ENCODE measurements around the gene LONRF3. TPM values are rescaled to one million over a fixed set of nuclear protein-coding genes. Genes with fewer than 3 reads are reported as not detected.

The LONRF3 gene
- polyA plus RNA-seq, 3 donors = 1.2 to 4.9 (median 1.6) TPM

DNA sequence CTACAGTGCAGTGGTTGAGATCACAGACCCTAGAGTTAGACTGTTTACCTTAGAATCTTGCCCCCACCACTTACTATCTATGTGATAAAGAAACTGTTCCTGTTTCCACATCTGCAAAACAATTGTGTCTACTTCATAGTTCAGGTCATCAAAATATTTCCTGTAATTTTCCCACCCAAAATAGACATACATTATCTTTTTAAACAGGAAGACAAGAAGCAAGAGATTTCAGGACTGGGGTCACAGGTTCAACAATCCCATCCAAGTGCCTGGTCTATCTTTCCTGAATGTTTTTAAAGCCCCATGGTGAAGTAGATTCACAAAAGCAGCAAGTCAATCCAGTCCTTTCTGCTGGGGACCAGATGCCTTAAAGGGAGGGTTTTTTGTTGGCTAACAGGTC lies 56.6 kb downstream of the LONRF3 start:
- H3K4me1 ChIP-seq (ENCODE audit: control insufficient read depth in 1 of 2, insufficient read depth in 2 of 2, low read length in 2 of 2) = peaks cover 5 to 12% of the 10 kb centered on the region in 2 donors
- no peaks in the 10 kb centered on the region for H3K36me3 Mint-ChIP-seq
- intact Hi-C loops (cut with micrococcal nuclease) = no loop called here
- H3K9me3 Mint-ChIP-seq = peaks cover 8 to 28% (median 11%) of the 10 kb centered on the region in 7 donors
- no peaks in the 10 kb centered on the region for H3K79me2 ChIP-seq (ENCODE audit: insufficient read depth, low read length)
- no peaks in the 10 kb centered on the region for H4K20me1 ChIP-seq (ENCODE audit: insufficient read depth, low read length)
- peaks cover 5% of the 10 kb centered on the region for H3K4me1 Mint-ChIP-seq
- H3K4me2 ChIP-seq (replicated peaks; ENCODE audit: extremely low read depth, low read length, poor library complexity, severe bottlenecking) = no peak overlapping the region
- H2AFZ ChIP-seq (ENCODE audit: insufficient read depth, low read depth, low read length, poor library complexity, severe bottlenecking) = no peak overlapping the region
- H3K4me3 ChIP-seq (replicated peaks in 1 of 3; ENCODE audit: low read depth in 2 of 3, low read length in 3 of 3) = no peak overlapping the region
- H3K9me3 ChIP-seq (replicated peaks in 1 of 2; ENCODE audit: control insufficient read depth in 1 of 2, insufficient read depth in 1 of 2, low read length in 2 of 2) = peaks cover 6 to 14% of the 10 kb centered on the region in 2 donors
- no peak overlapping the region for H3K4me3 Mint-ChIP-seq
- DNase-seq = no peak
- H3K27me3 ChIP-seq (ENCODE audit: control insufficient read depth in 2 of 2, insufficient read depth in 2 of 2, low read length in 2 of 2) = no peaks in the 10 kb centered on the region
- H3K27me3 Mint-ChIP-seq (ENCODE audit: low read depth in 3 of 3) = peaks cover 0 to 4% (median 2%) of the 10 kb centered on the region in 3 donors
- H3K27ac Mint-ChIP-seq = no peak overlapping the region
- no peak overlapping the region for H3K9ac ChIP-seq (ENCODE audit: insufficient read depth, low read length, poor library complexity, severe bottlenecking)
- TF ChIP-seq, protein P1, sequence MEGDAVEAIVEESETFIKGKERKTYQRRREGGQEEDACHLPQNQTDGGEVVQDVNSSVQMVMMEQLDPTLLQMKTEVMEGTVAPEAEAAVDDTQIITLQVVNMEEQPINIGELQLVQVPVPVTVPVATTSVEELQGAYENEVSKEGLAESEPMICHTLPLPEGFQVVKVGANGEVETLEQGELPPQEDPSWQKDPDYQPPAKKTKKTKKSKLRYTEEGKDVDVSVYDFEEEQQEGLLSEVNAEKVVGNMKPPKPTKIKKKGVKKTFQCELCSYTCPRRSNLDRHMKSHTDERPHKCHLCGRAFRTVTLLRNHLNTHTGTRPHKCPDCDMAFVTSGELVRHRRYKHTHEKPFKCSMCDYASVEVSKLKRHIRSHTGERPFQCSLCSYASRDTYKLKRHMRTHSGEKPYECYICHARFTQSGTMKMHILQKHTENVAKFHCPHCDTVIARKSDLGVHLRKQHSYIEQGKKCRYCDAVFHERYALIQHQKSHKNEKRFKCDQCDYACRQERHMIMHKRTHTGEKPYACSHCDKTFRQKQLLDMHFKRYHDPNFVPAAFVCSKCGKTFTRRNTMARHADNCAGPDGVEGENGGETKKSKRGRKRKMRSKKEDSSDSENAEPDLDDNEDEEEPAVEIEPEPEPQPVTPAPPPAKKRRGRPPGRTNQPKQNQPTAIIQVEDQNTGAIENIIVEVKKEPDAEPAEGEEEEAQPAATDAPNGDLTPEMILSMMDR (IDR thresholded peaks at IDR 0.05) = no peak
- H3K27ac ChIP-seq (ENCODE audit: low read depth in 1 of 2, low read length in 2 of 2) = no peak overlapping the region
- H3K36me3 ChIP-seq (replicated peaks in 1 of 2; ENCODE audit: control insufficient read depth in 1 of 2, insufficient read depth in 2 of 2, low read length in 2 of 2) = no peaks in the 10 kb centered on the region

DNA sequence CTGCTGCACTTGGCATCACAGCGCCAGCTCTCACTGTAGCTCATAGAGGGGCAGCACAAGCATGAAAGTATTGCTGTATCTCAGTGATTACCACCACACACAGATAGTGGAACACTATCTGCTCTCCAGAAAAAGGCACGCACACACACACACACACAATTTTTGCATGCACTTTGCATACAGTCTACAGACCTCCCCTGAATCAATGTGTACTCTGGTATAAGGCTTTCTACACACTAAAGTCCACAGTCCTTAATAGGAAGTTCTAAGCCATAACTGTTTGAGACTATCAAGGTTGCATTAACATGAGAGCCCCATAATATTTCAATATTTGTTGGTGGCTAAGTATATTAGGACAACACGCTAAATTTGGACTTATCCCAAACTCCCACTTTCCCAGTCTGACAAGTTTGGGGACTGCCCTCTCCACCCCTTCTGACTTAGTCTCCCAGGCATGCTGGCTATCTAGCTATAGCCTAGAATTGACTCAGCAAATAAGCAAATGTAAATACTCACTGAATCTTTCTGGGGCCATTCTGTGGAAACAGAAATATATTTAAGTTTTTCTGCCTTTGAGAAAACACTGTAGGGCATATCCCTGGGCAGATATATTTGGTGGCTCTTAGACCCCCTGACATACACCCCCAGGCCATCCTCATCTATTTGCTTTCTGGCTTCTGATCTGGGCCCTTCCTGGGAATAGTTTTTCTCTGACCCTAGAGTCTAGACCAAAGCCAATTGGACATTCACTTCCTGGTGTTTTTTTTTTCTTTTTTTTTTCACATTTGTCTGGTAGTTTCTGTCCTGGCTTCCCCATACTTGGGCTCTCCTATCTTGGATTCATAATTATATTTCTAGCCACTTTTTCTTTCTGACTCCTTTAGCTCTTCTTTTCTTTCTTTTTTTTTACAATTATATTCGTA lies 62.0 kb downstream of the LONRF3 start:
- DNase-seq = no peak
- no peaks in the 10 kb centered on the region for H3K36me3 Mint-ChIP-seq
- Histone ChIP-seq H4K20me1 (ENCODE audit: insufficient read depth, low read length) (no peaks in the 10 kb centered on the region), H3K9ac (ENCODE audit: insufficient read depth, low read length, poor library complexity, severe bottlenecking) (no peak overlapping the region), H2AFZ (ENCODE audit: insufficient read depth, low read depth, low read length, poor library complexity, severe bottlenecking) (no peak overlapping the region), H3K4me1 (ENCODE audit: control insufficient read depth in 1 of 2, insufficient read depth in 2 of 2, low read length in 2 of 2) (no peaks in the 10 kb centered on the region), H3K27me3 (ENCODE audit: control insufficient read depth in 2 of 2, insufficient read depth in 2 of 2, low read length in 2 of 2) (no peaks in the 10 kb centered on the region), H3K4me2 (replicated peaks; ENCODE audit: extremely low read depth, low read length, poor library complexity, severe bottlenecking) (no peak overlapping the region), H3K79me2 (ENCODE audit: insufficient read depth, low read length) (no peaks in the 10 kb centered on the region), H3K9me3 (replicated peaks in 1 of 2; ENCODE audit: control insufficient read depth in 1 of 2, insufficient read depth in 1 of 2, low read length in 2 of 2) (peaks cover 6 to 14% of the 10 kb centered on the region in 2 donors), H3K4me3 (replicated peaks in 1 of 3; ENCODE audit: low read depth in 2 of 3, low read length in 3 of 3) (no peak overlapping the region), H3K36me3 (replicated peaks in 1 of 2; ENCODE audit: control insufficient read depth in 1 of 2, insufficient read depth in 2 of 2, low read length in 2 of 2) (no peaks in the 10 kb centered on the region), H3K27ac (ENCODE audit: low read depth in 1 of 2, low read length in 2 of 2) (no peak overlapping the region)
- no CpG with 5 or more reads among the region's 4 CpGs for WGBS (ENCODE audit: insufficient coverage)
- peaks cover 8 to 20% (median 11%) of the 10 kb centered on the region in 7 donors for H3K9me3 Mint-ChIP-seq
- intact Hi-C loops (cut with micrococcal nuclease) = no loop called here
- no peak overlapping the region for H3K27ac Mint-ChIP-seq
- H3K27me3 Mint-ChIP-seq (ENCODE audit: low read depth in 3 of 3) = peaks cover 0 to 7% (median 2%) of the 10 kb centered on the region in 3 donors
- H3K4me1 Mint-ChIP-seq = peaks cover 4% of the 10 kb centered on the region
- H3K4me3 Mint-ChIP-seq = no peak overlapping the region
- TF ChIP-seq, protein P1 (IDR thresholded peaks at IDR 0.05) = no peak
